ENCODE measurements around the gene U2AF1L4. TPM values are rescaled to one million over a fixed set of nuclear protein-coding genes. Genes with fewer than 3 reads are reported as not detected.

Gene U2AF1L4
- total RNA-seq, 2 experiments from 2014 or later = 16.1 to 35.2 TPM

DNA sequence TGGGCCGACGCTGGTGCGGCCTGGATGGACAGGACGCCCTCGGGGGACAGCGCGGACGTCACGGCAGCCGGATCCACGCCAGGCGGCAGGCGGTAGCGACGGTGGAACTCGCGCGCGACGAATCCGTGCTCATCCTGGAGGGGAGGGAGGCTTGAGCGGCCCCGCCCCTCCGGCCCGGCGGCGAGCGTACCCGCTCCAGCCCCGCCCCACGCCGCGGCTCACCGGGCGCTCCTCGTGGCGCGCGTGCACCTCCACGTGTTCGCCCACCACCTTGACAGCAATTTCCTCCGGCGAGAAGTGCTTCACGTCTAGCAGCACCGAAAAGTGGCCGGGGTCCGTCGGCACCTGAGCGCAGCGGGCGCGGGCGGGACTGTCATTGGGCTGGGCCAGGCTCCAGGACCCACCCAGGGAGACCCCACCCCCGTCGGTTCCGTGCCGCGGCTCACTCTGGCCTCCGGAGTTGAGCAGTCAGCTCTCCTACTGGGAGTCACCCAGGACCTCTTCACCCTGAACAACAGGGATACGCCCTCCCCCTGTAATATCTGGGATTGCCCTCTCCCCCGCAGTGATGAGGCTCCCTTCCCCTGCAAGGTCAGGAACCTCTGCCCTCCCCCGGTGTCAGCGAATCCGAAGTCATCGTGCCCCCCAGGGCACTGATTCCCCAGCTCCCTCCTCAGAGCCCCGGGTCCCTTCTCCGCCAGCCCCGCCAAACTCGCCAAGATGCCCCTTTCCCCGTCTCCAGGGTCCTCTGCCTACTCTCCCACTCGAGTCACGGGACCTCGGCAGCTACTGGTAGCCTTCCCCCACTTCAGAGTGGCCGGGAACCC is 10.5 kb upstream of the U2AF1L4 start:
- TF ChIP-seq, protein P1, sequence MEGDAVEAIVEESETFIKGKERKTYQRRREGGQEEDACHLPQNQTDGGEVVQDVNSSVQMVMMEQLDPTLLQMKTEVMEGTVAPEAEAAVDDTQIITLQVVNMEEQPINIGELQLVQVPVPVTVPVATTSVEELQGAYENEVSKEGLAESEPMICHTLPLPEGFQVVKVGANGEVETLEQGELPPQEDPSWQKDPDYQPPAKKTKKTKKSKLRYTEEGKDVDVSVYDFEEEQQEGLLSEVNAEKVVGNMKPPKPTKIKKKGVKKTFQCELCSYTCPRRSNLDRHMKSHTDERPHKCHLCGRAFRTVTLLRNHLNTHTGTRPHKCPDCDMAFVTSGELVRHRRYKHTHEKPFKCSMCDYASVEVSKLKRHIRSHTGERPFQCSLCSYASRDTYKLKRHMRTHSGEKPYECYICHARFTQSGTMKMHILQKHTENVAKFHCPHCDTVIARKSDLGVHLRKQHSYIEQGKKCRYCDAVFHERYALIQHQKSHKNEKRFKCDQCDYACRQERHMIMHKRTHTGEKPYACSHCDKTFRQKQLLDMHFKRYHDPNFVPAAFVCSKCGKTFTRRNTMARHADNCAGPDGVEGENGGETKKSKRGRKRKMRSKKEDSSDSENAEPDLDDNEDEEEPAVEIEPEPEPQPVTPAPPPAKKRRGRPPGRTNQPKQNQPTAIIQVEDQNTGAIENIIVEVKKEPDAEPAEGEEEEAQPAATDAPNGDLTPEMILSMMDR (conservative IDR thresholded peaks at IDR 0.05; ENCODE audit: low read length) = no peak
- no peak for TF ChIP-seq EZH2phosphoT487 (IDR thresholded peaks at IDR 0.05; ENCODE audit: borderline replicate concordance, low read depth, low read length)
- Histone ChIP-seq H3K4me1 (ENCODE audit: insufficient read depth, low read length, poor library complexity, severe bottlenecking) (peaks cover 21% of the 10 kb centered on the region), H3K27ac (ENCODE audit: low read depth, low read length, poor library complexity, severe bottlenecking) (no peak overlapping the region), H3K9me2 (ENCODE audit: insufficient read depth, low read length) (no peaks in the 10 kb centered on the region), H4K20me1 (ENCODE audit: insufficient read depth, low read length) (no peaks in the 10 kb centered on the region), H3K36me3 (ENCODE audit: insufficient read depth, low read length) (peaks cover 17% of the 10 kb centered on the region), H3K4me2 (ENCODE audit: low read length) (no peak overlapping the region), H3K4me3 (ENCODE audit: low read depth, low read length, poor library complexity, severe bottlenecking) (no peak overlapping the region), H3K79me2 (ENCODE audit: insufficient read depth, low read depth, low read length) (peaks cover 13% of the 10 kb centered on the region; the same call in 1 of the 2 replicates), H2AFZ (ENCODE audit: low read length) (no peak overlapping the region), H3K9me3 (ENCODE audit: low read length) (0 out of 2 replicates have a peak, but pooled peaks cover 6% of the 10 kb centered on the region)
- POLR2A ChIA-PET = no interaction called here
- intact Hi-C loops (cut with micrococcal nuclease; ENCODE audit: unreplicated experiment) = loop anchor here (5.0 kb wide), 2 partner anchors 38 to 147 kb away; partner anchors contain the start of genes HCST, KMT2B and NFKBID
- CTCF ChIA-PET (ENCODE audit: unreplicated experiment) = no interaction called here
- BruUV-seq (replicated peaks) = no TSS peak
- no peak for DNase-seq (ENCODE audit: low spot score)

DNA sequence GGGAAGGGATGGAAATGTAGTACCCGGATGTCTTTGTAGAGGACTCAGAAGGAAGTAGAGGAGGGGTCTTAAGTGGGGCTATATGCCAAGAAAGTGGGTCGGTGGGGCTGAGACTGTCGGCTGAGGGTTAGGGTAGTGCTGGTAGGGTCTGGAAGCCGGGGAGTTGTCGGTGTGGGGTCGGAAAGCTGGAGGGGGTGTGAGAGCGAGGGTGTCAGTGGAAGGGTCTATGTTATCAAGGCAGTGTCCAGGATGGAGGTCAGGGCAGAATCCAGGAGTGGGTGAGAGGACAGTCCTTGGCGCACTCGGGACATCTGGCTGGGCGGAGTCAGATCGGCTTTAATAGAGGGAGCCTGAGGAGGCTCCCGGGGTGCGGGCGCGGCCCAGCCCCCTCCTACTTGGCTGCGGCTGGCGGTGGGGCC is 9.9 kb upstream of the U2AF1L4 start:
- H3K4me2 ChIP-seq (ENCODE audit: low read length) = no peak overlapping the region
- intact Hi-C loops (cut with micrococcal nuclease; ENCODE audit: unreplicated experiment) = loop anchor here (5.0 kb wide), 2 partner anchors 38 to 147 kb away; partner anchors contain the start of genes HCST, KMT2B and NFKBID

More for the DNA sequence above, 9.9 kb upstream of the U2AF1L4 start:
- Histone ChIP-seq H3K36me3 (ENCODE audit: insufficient read depth, low read length) (peaks cover 11% of the 10 kb centered on the region), H2AFZ (ENCODE audit: low read length) (no peak overlapping the region), H3K27ac (ENCODE audit: low read depth, low read length, poor library complexity, severe bottlenecking) (no peak overlapping the region), H3K4me1 (ENCODE audit: insufficient read depth, low read length, poor library complexity, severe bottlenecking) (peaks cover 21% of the 10 kb centered on the region), H3K9me3 (ENCODE audit: low read length) (no peaks in the 10 kb centered on the region), H3K9me2 (ENCODE audit: insufficient read depth, low read length) (no peaks in the 10 kb centered on the region), H4K20me1 (ENCODE audit: insufficient read depth, low read length) (no peaks in the 10 kb centered on the region), H3K79me2 (ENCODE audit: insufficient read depth, low read depth, low read length) (peaks cover 13% of the 10 kb centered on the region; the same call in 1 of the 2 replicates), H3K4me3 (ENCODE audit: low read depth, low read length, poor library complexity, severe bottlenecking) (no peak overlapping the region)
- no peak for DNase-seq (ENCODE audit: low spot score)
- ChIA-PET CTCF (ENCODE audit: unreplicated experiment) (no interaction called here), POLR2A (no interaction called here)
- TF ChIP-seq EZH2phosphoT487 (IDR thresholded peaks at IDR 0.05; ENCODE audit: borderline replicate concordance, low read depth, low read length) = no peak
- TF ChIP-seq, protein P1 (conservative IDR thresholded peaks at IDR 0.05; ENCODE audit: low read length) = no peak
- no TSS peak for BruUV-seq (replicated peaks)

All from OCI-LY7 (cell line).